OCI-LY3 (cell line): ENCODE data around the gene TSPAN3.
A peak's percentile ranks its signal among the peaks of the same experiment; 100 is the strongest.

Source experiments
- H2AFZ ChIP-seq: fragments of 200-600, 300-600 bp; shearing (Covaris generic); 2 replicates; pipeline ENCODE4 v1.6.0; 2014; ENCODE audit warnings: antibody characterized with exemption, low read depth, low read length
- H3K27ac ChIP-seq: fragments of 200-600, 300-600 bp; sonication (generic); 2 replicates; pipeline ENCODE4 v1.5.1; 2014; ENCODE audit warnings: mild to moderate bottlenecking, low read length, moderate library complexity, mixed read lengths
- H3K27me3 ChIP-seq: fragments of 200-600, 300-600 bp; sonication (generic); 2 replicates; pipeline ENCODE4 v1.6.1; 2014; ENCODE audit warnings: low read depth, low read length, mixed read lengths
- H3K36me3 ChIP-seq: fragments of 200-600, 300-600 bp; sonication (generic); replicated peaks from 2 replicates; pipeline ENCODE3; 2014; ENCODE audit warnings: low read depth, low read length, mixed read lengths
- H3K4me1 ChIP-seq: fragments of 300-600, 200-600 bp; sonication (generic); 2 replicates; pipeline ENCODE4 v1.6.1; 2014; ENCODE audit warnings: low read length, mixed read lengths
- H3K4me2 ChIP-seq: fragments of 200-600, 300-600 bp; sonication (generic); 2 replicates; pipeline ENCODE4 v1.6.1; 2014; ENCODE audit warnings: low read length, mixed read lengths
- H3K4me3 ChIP-seq: fragments of 300-600, 200-600 bp; sonication (generic); 2 replicates; pipeline ENCODE4 v1.5.1; 2014; ENCODE audit warnings: antibody characterized with exemption, mild to moderate bottlenecking, low read length, moderate library complexity
- H3K79me2 ChIP-seq: fragments of 300-600, 200-600 bp; shearing (Covaris generic); 2 replicates; pipeline ENCODE4 v1.6.1; 2014; ENCODE audit warnings: mild to moderate bottlenecking, low read length, mixed read lengths
- H3K9ac ChIP-seq: fragments of 300-600, 200-600 bp; shearing (Covaris generic); 2 replicates; pipeline ENCODE4 v1.6.0; 2014; ENCODE audit warnings: mild to moderate bottlenecking, low read length, moderate library complexity
- H3K9me3 ChIP-seq: fragments of 200-600, 300-600 bp; shearing (Covaris generic); 2 replicates; pipeline ENCODE4 v1.6.1; 2014; ENCODE audit warnings: low read length, mixed read lengths; ENCODE audit not compliant: insufficient read depth
- H4K20me1 ChIP-seq: fragments of 200-600, 300-600 bp; sonication (generic); 2 replicates; pipeline ENCODE4 v1.6.1; 2016; ENCODE audit warnings: low read length, mixed read lengths; ENCODE audit not compliant: insufficient read depth
- CTCF ChIP-seq: fragments of 200-600, 300-600 bp; sonication (generic); IDR thresholded peaks from 2 replicates; pipeline ENCODE4 v1.5.1; 2014; ENCODE audit warnings: antibody characterized with exemption, low read length, low read depth
- EZH2phosphoT487 ChIP-seq: fragments of 200-600 bp; shearing (Covaris generic); IDR thresholded peaks from 2 replicates; pipeline ENCODE4 v1.6.1; 2018; ENCODE audit warnings: antibody characterized with exemption, mixed run types, low read depth

The TSPAN3 gene

GRCh38 chr15:77021803-77022381 lies 49.0 kb downstream of the TSPAN3 start:
- no peak overlapping the region for H3K4me3 ChIP-seq
- H3K4me2 ChIP-seq, result no peak overlapping the region
- no peak overlapping the region for H3K9ac ChIP-seq
- no peaks in the 10 kb centered on the region for H3K36me3 ChIP-seq
- H3K27me3 ChIP-seq, result no peaks in the 10 kb centered on the region
- no peaks in the 10 kb centered on the region for H3K9me3 ChIP-seq
- H2AFZ ChIP-seq, result no peak overlapping the region
- peaks cover 17% of the 10 kb centered on the region for H3K4me1 ChIP-seq
- H3K79me2 ChIP-seq, result no peaks in the 10 kb centered on the region
- no peaks in the 10 kb centered on the region for H4K20me1 ChIP-seq
- TF ChIP-seq CTCF (no peak), EZH2phosphoT487 (no peak)
- H3K27ac ChIP-seq, result no peak overlapping the region

DNA sequence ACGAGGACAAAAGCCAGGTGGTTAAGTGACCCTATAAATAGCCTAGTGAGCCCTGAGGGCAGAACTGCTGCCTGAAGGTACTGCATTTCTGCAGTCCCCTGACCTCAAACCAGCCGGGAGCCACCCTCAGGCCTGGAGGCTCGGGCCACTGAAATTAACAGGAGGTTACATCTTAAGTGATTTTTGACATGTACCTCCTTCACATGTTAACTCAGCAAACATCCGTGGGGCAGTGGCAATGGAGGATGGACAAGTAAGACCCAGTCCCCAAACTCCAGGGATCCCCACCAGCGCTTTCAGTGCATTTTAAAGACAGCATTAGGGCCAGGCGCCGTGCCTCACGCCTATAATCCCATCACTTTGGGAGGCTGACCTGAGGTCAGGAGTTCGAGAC lies 49.8 kb downstream of the TSPAN3 start:
- no peaks in the 10 kb centered on the region for H3K27me3 ChIP-seq
- no peak overlapping the region for H3K4me3 ChIP-seq
- no peak overlapping the region for H3K27ac ChIP-seq
- H4K20me1 ChIP-seq, result no peaks in the 10 kb centered on the region
- no peak overlapping the region for H3K4me2 ChIP-seq
- no peaks in the 10 kb centered on the region for H3K9me3 ChIP-seq
- TF ChIP-seq CTCF (no peak), EZH2phosphoT487 (no peak)
- H2AFZ ChIP-seq, result no peak overlapping the region
- H3K36me3 ChIP-seq, result no peaks in the 10 kb centered on the region
- H3K9ac ChIP-seq, result no peak overlapping the region
- H3K4me1 ChIP-seq, result peaks cover 17% of the 10 kb centered on the region
- H3K79me2 ChIP-seq, result no peaks in the 10 kb centered on the region

GRCh38 chr15:77020348-77021087 lies 50.4 kb downstream of the TSPAN3 start:
- Histone ChIP-seq H4K20me1 (no peaks in the 10 kb centered on the region), H3K36me3 (no peaks in the 10 kb centered on the region), H2AFZ (no peak overlapping the region), H3K27ac (no peak overlapping the region), H3K4me3 (no peak overlapping the region), H3K27me3 (no peaks in the 10 kb centered on the region), H3K4me1 (peaks cover 17% of the 10 kb centered on the region), H3K9me3 (no peaks in the 10 kb centered on the region), H3K9ac (no peak overlapping the region), H3K4me2 (no peak overlapping the region), H3K79me2 (no peaks in the 10 kb centered on the region)
- TF ChIP-seq EZH2phosphoT487, result no peak
- no peak for TF ChIP-seq CTCF

DNA sequence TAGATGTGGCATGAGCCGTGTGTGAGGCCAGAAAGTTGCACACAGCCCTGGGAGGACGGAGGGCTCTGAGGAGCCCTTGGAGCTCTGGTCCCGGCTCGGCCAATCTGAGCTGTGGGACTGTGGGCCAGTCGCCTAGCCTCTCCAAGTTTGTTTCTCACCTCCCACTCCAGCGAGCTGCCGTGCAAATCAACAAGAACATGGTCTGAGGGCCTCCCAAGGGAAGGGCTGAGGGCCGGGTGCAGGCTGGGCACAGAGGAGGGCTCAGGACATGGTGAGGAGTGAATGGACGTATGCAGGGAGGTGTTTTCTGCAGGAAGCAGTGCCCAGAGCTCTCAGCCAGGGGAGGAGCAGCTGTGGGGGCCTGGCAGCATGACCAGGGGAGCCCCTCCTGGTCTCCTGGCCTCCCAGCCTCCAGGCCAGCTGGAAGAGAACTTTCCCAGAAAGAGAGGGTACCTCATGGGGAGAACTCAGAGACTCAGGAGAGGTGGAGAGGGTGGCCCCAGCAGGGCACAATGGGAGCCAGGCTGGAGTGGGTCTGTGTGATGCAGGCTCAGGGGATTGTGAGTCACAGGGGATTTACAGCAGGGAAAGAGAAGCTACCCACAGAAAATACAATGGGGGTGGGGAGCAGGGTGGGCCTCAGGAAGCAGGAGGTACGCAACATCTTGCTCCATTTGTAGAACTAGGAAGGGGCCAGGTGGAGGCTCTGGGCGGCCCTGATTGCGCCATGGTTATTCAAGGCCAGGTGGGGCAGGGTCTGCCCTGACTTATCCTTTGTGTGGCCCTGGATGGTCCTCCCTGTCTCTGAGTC lies 51.2 kb downstream of the TSPAN3 start:
- Histone ChIP-seq H3K4me1 (peaks cover 20% of the 10 kb centered on the region), H3K9ac (no peak overlapping the region), H3K9me3 (no peaks in the 10 kb centered on the region), H3K4me3 (no peak overlapping the region), H3K27ac (no peak overlapping the region), H3K4me2 (peak overlapping the region; percentile 4; the same call in 1 of the 2 replicates), H3K27me3 (no peaks in the 10 kb centered on the region), H2AFZ (no peak overlapping the region), H4K20me1 (no peaks in the 10 kb centered on the region), H3K79me2 (no peaks in the 10 kb centered on the region), H3K36me3 (no peaks in the 10 kb centered on the region)
- TF ChIP-seq CTCF (no peak), EZH2phosphoT487 (no peak)
